GM18861 (cell line): ENCODE measurements around the gene NDUFB7.
"Not testable (repeated sequence)": the region's sequence is repeated elsewhere in the genome, so short reads cannot be mapped to it uniquely, and the experiment has no call there.

Experiments
- ATAC-seq: cut with Tn5 transposase; IDR thresholded peaks from one replicate; pipeline ENCODE4 v1.9.1; 2021; ENCODE audit not compliant: unreplicated experiment

The NDUFB7 gene

GRCh38 chr19:14575428-14575980 is 3.6 kb upstream of the NDUFB7 start:
- no peak for ATAC-seq

GRCh38 chr19:14570864-14571527 is 870 bp downstream of the NDUFB7 start:
- ATAC-seq = no peak

- no peak for ATAC-seq
These were observed 4.8 kb downstream of the NDUFB7 start for GRCh38 chr19:14567079-14567478.

- ATAC-seq = no peak
These were observed 5.2 kb downstream of the NDUFB7 start for GRCh38 chr19:14566712-14567077.

- no peak for ATAC-seq
These were observed 5.8 kb downstream of the NDUFB7 start for GRCh38 chr19:14565765-14566711.

- ATAC-seq = no peak
These were observed 6.6 kb downstream of the NDUFB7 start for GRCh38 chr19:14565298-14565679.

- ATAC-seq = not testable (repeated sequence)
These were observed 7.1 kb downstream of the NDUFB7 start for GRCh38 chr19:14564652-14565297.

- no peak for ATAC-seq
These were observed 7.7 kb downstream of the NDUFB7 start for GRCh38 chr19:14563989-14564651.

- no peak for ATAC-seq
These were observed 8.3 kb downstream of the NDUFB7 start for GRCh38 chr19:14563590-14563926.

GRCh38 chr19:14562660-14563589 is 8.9 kb downstream of the NDUFB7 start:
- ATAC-seq = no peak

- ATAC-seq = no peak
These were observed 10.0 kb downstream of the NDUFB7 start for GRCh38 chr19:14561847-14562351.

- no peak for ATAC-seq
These were observed 10.6 kb downstream of the NDUFB7 start for GRCh38 chr19:14561249-14561648.

- no peak for ATAC-seq
These were observed 11.1 kb downstream of the NDUFB7 start for GRCh38 chr19:14560776-14561108.

GRCh38 chr19:14559916-14560775 is 11.7 kb downstream of the NDUFB7 start:
- ATAC-seq = no peak

GRCh38 chr19:14558370-14559066 is 13.3 kb downstream of the NDUFB7 start:
- ATAC-seq = no peak

- ATAC-seq = no peak
These were observed 15.1 kb downstream of the NDUFB7 start for GRCh38 chr19:14556662-14557188.

- no peak for ATAC-seq
These were observed 15.8 kb downstream of the NDUFB7 start for GRCh38 chr19:14555918-14556661.
